NCI-H187 treated with DMSO at 0.1 percent for 48 hours (cell line): Measurements from ENCODE around the gene UBE2B.
"Not testable (repeated sequence)": the region's sequence is repeated elsewhere in the genome, so short reads cannot be mapped to it uniquely, and the experiment has no call there.

Source experiments
- DNase-seq: peaks from one replicate; lab custom pipeline; 2025; lab: John Stamatoyannopoulos, UW

Gene UBE2B

DNA sequence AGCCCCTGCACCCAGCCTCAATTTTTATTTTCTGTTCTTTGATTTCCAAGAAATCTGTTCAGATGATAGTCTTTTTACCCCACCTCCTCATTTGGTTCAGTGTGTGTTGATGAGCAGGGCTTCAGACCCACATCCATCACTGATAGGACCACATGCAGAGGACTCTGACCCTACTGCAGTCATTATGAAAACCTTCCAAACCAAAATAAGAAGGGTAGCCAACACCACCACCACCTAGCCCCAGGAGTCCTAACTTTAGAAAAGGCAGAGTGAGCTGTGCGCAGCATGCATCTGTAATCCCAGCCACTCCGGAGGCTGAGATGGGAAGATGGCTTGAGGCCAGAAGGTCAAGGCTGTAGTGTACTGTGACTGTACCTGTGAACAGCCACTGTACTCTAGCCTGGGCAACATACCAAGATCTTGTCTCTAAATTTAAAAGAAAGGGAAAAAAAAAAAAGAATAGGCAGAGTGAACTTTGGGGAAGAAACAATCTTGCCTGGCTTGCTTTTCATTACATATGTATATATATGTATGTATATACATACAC is 27.3 kb downstream of the UBE2B start:
- no peak for DNase-seq

GRCh38 chr5:134403951-134404350 is 32.6 kb downstream of the UBE2B start:
- no peak for DNase-seq

GRCh38 chr5:134406390-134406789 is 35.0 kb downstream of the UBE2B start:
- no peak for DNase-seq

- no peak for DNase-seq
These were observed 38.0 kb downstream of the UBE2B start for GRCh38 chr5:134409321-134409720.

DNA sequence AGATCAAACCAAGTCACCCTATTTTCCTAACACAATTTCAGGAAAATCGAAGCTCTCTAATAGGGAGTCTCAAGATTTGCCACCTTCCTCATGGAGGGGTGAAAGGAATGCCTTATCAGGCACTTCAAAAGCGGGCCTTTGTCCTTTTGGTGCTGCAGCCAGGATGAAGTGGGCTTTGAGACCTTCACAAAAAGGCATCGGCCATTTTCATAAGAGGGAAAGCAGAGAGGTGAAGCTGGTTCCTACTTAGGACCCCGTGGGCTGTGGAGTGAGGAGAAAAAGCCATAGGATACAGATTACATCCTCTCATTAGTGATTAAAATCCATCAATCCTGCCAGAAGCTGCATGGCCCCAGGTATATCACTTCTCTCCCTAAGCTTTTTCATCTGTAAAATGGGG is 39.5 kb downstream of the UBE2B start:
- no peak for DNase-seq

DNA sequence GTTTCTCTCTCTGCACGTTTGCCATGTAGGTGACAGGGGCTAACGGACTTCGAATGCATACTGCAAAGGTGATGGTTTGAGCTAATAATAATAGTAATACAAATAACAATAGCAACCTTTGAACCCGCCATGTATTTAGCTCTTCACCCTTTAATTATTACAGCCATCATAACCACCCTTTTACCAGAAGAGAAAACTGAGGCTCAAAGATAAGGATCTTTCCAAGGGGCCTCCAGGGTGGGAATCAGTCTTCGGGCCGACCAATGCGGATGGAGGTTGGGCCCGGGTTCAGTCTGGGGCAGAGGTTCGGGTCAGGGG is 39.8 kb downstream of the UBE2B start:
- no peak for DNase-seq

- DNase-seq: peak; percentile 42
These were observed 40.3 kb downstream of the UBE2B start, which contains the start of gene CDKN2AIPNL for GRCh38 chr5:134411546-134412266. Gene CDKN2AIPNL, minus strand, starts transcription at chr5:134411881. Its CDS starts 27 bp downstream, at chr5:134411854.

GRCh38 chr5:134413046-134413445 is 41.7 kb downstream of the UBE2B start:
- no peak for DNase-seq

DNA sequence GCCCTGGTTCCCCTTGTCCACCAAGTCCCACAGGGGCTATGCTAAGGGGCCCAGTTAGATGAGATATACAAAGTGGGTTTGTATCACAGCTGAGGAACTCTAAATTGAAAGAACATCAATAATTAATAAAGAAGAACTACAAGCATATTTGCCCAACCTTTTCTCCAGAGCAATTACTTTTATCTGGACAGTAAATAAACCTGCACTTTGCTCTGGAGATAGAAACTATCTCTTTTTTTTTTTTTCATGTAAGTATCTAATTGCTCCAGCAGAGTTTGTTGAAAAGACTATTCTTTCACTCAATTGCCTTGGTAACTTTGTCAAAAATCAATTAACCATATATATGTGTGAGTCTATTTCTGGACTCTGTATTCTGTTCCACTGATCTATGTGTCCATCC is 46.3 kb downstream of the UBE2B start:
- DNase-seq: no peak

- DNase-seq: no peak
These were observed 47.6 kb downstream of the UBE2B start for GRCh38 chr5:134418958-134419357.

GRCh38 chr5:134420343-134420742 is 49.0 kb downstream of the UBE2B start:
- DNase-seq: no peak

DNA sequence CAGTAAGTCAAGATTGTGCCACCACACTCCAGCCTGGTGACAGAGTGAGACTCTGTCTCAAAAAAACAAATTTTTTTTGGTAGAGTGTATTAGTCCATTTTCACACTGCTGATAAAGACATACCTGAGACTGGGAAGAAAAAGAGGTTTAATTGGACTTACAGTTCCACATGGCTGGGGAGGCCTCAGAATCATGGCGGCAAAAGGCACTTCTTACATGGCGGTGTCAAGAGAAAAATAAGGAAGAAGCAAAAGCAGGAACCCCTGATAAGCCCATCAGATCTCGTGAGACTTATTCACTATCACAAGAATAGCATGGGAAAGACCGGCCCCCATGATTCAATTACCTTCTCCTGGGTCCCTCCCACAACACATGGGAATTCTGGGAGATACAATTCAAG is 49.7 kb downstream of the UBE2B start:
- not testable (repeated sequence) for DNase-seq

- no peak for DNase-seq
These were observed 51.5 kb downstream of the UBE2B start for GRCh38 chr5:134422791-134423365.

DNA sequence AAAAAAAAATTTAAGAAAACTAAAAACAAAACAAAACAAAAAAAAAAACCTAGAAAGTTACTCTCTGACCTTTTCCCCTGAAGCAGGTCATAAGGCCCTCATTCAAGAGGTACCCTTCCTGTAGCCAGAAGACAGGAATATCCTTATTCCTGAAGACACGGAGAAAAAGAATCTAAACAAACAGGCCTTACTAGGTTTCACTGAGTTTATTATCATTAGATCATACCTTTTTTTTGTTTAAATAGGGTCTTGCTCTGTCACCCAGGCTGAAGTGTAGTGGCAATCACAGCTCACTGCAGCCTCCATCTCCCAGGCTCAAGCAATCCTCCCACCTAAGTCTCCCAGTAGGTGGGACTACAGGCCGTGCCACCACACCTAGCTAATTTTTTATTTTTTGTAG is 52.0 kb downstream of the UBE2B start:
- no peak for DNase-seq

GRCh38 chr5:134426361-134426760 is 55.0 kb downstream of the UBE2B start:
- no peak for DNase-seq

DNA sequence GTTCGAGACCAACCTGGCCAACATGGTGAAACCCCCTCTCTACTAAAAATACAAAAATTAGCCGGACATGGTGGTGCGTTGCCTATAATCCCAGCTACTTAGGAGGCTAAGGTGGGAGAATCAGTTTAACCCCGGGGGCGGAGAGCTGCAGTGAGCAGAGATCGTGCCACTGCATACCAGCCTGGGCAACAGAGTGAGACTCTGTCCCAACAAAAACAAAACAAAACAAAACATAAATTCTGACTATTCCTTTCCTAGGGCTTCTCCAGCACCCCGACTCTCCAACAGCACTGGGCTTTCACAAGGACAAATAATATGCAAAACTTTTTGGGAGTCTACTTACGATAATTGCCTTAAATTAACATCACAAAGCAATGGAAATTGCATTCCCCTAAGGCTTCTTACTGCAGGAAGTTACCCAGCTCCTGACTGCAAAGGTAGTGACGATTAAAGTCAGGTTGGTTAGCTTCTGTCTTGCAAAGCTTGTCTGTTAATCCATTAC is 56.2 kb downstream of the UBE2B start:
- no peak for DNase-seq

GRCh38 chr5:134430001-134430569 is 58.7 kb downstream of the UBE2B start:
- no peak for DNase-seq

GRCh38 chr5:134432174-134432573 is 60.8 kb downstream of the UBE2B start:
- no peak for DNase-seq

DNA sequence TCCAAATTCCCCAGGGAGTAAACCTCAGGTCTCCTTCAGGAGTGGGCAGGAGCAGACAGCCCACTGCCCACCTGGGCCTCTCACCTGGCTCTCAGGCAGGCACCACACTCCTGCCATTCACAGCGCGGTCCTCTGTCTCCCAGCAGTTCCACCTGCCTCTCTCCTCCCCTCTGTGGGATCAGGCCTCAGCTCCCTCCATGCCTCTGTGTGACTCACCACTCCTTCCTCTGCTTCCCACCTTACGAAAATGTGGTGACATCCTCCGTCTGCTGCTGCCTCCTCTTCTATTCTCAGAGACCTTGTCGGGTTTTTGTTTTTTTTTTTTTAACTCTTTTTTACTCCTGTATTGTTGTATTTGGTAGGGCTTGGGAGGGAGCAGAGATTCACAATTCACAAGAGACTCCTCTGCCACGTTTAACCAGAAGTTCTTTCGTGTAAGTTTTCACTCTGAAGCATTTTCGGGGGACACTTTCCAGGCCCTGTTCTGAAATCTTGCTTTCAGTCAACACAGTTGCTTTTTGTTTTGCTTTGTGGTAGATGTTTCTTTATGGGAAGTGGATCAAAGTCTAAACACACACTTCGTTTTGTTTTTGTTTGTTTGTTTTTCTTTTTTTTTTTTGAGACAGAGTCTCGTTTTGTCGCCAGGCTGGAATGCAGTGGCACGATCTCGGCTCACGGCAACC is 61.4 kb downstream of the UBE2B start:
- DNase-seq: no peak

GRCh38 chr5:134435560-134435959 is 64.2 kb downstream of the UBE2B start:
- DNase-seq: no peak

GRCh38 chr5:134436523-134437339 is 65.4 kb downstream of the UBE2B start:
- DNase-seq: peak; percentile 54
